Activated T-cell treated with anti-CD3 and anti-CD28 coated beads, Interleukin-2, amount 50 U/mL, for 4 hours (primary cell): ENCODE measurements around the gene COL6A3. TPM values are rescaled to one million over a fixed set of nuclear protein-coding genes. Genes with fewer than 3 reads are reported as not detected.

Experiments
- ATAC-seq, 2 donors: fragments of 200-7000 bp; cut with Tn5 transposase; one replicate each; pipeline ENCODE4 v1.10.0; 2021
- DNase-seq: peaks from one replicate; pipeline ENCODE4 v3.0.0-alpha.2; 2020
- H3K27me3 Mint-ChIP-seq: one replicate; pipeline ENCODE4 v1.8.0; 2021; ENCODE audit warnings: low read depth, mixed read lengths
- H3K36me3 Mint-ChIP-seq: one replicate; pipeline ENCODE4 v1.8.0; 2022; ENCODE audit warnings: mixed read lengths; ENCODE audit not compliant: insufficient read depth
- H3K4me1 Mint-ChIP-seq: one replicate; pipeline ENCODE4 v1.8.0; 2021; ENCODE audit warnings: low read depth, mixed read lengths
- H3K4me3 Mint-ChIP-seq: one replicate; pipeline ENCODE4 v1.8.0; 2021; ENCODE audit warnings: mild to moderate bottlenecking, moderate library complexity, mixed read lengths
- H3K9me3 Mint-ChIP-seq: one replicate; pipeline ENCODE4 v1.8.0; 2021; ENCODE audit warnings: mixed read lengths
- total RNA-seq, 3 donors: library from RNA; stranded (reverse); gene quantifications; one replicate each; pipeline ENCODE4 v1.2.1, GENCODE V29; 2021

COL6A3 gene
- total RNA-seq, 3 donors from 2014 or later = 19.2 to 33.2 (median 19.4) TPM

GRCh38 chr2:237323656-237324055 is 90.3 kb downstream of the COL6A3 start:
- Mint-ChIP-seq H3K4me1 (no peaks in the 10 kb centered on the region), H3K4me3 (no peak overlapping the region), H3K27me3 (no peaks in the 10 kb centered on the region), H3K9me3 (no peaks in the 10 kb centered on the region), H3K36me3 (peaks cover 1% of the 10 kb centered on the region)
- DNase-seq = no peak
- no peak for ATAC-seq

- H3K27me3 Mint-ChIP-seq = no peaks in the 10 kb centered on the region
- peaks cover 1% of the 10 kb centered on the region for H3K36me3 Mint-ChIP-seq
- no peak overlapping the region for H3K4me3 Mint-ChIP-seq
- H3K4me1 Mint-ChIP-seq = no peaks in the 10 kb centered on the region
- ATAC-seq (peak in 1 of 2 donors; percentile 51), DNase-seq (no peak)
- H3K9me3 Mint-ChIP-seq = no peaks in the 10 kb centered on the region
Observed at GRCh38 chr2:237322564-237322963, 91.4 kb downstream of the COL6A3 start.

DNA sequence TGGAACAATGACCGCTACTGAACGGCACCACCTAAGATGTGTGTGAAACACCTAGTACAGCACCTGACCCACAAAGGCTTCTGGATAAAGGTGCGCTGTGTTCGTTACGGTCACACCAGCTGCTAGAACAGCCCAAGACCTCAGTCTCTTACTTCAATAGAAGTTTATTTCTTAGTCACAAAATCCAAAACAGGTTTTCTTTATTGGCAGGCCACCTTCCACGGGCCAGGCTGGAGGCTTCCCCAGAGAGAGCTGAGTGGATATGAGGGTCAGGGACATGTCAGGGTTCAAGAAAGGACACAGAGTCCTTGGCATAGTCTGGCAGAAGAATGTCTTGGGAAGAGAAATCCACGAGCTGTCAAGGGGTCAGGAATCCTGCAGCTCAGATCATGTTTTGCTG is 92.2 kb downstream of the COL6A3 start:
- no peak for ATAC-seq
- Mint-ChIP-seq H3K4me1 (no peaks in the 10 kb centered on the region), H3K9me3 (no peaks in the 10 kb centered on the region), H3K27me3 (peaks cover 4% of the 10 kb centered on the region), H3K36me3 (peaks cover 1% of the 10 kb centered on the region), H3K4me3 (no peak overlapping the region)
- no peak for DNase-seq

GRCh38 chr2:237320801-237321560 is 93.0 kb downstream of the COL6A3 start:
- Mint-ChIP-seq H3K4me3 (no peak overlapping the region), H3K27me3 (peaks cover 4% of the 10 kb centered on the region), H3K36me3 (peaks cover 1% of the 10 kb centered on the region), H3K4me1 (no peaks in the 10 kb centered on the region), H3K9me3 (no peaks in the 10 kb centered on the region)
- ATAC-seq = no peak
- DNase-seq = no peak

DNA sequence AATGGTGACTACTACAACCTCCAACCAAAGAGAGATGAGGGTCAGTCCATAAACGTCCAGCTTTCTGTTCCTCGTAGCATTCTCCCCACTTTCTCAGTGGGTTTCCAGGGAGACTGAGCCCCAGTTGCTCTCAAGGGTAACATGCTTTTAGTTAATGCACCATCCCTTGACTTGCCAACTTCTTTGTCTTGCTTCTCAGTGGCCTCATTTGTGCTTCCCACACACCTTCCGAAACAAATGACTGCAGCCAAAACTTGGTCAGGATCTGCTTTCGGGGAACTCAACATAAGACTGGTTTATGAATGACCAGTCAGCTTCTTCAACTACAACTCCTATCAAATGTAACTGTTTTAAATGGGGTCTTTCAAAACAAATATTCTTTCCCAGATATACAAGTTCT is 94.1 kb downstream of the COL6A3 start:
- no peak for ATAC-seq
- H3K27me3 Mint-ChIP-seq = peaks cover 4% of the 10 kb centered on the region
- no peaks in the 10 kb centered on the region for H3K36me3 Mint-ChIP-seq
- DNase-seq = no peak
- H3K9me3 Mint-ChIP-seq = no peaks in the 10 kb centered on the region
- no peaks in the 10 kb centered on the region for H3K4me1 Mint-ChIP-seq
- no peak overlapping the region for H3K4me3 Mint-ChIP-seq

GRCh38 chr2:237319086-237319820 is 94.7 kb downstream of the COL6A3 start:
- Mint-ChIP-seq H3K4me1 (no peaks in the 10 kb centered on the region), H3K27me3 (peaks cover 4% of the 10 kb centered on the region), H3K4me3 (no peak overlapping the region), H3K9me3 (no peaks in the 10 kb centered on the region), H3K36me3 (no peaks in the 10 kb centered on the region)
- ATAC-seq = no peak
- no peak for DNase-seq

DNA sequence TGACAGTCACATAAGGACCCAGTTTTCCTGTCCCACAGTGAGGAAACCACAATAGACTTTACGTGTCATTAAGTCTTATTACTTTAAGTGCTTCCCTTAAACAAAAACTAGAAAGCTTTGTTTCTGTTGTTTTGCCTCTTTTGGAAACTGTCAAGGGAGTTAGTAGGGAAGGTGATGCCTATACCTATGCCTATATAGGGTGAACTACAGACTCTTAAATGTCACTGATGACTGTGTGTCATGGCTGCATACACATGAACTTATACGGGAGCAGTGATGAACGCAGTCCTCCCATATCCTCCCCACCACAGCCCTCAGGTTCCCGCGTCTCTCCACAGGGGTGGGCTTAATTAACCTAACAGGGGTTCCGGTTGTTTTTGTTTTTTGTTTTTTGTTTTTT is 97.6 kb downstream of the COL6A3 start:
- Mint-ChIP-seq H3K27me3 (peaks cover 4% of the 10 kb centered on the region), H3K4me1 (no peaks in the 10 kb centered on the region), H3K9me3 (no peaks in the 10 kb centered on the region), H3K4me3 (no peak overlapping the region), H3K36me3 (no peaks in the 10 kb centered on the region)
- no peak for DNase-seq
- no peak for ATAC-seq

DNA sequence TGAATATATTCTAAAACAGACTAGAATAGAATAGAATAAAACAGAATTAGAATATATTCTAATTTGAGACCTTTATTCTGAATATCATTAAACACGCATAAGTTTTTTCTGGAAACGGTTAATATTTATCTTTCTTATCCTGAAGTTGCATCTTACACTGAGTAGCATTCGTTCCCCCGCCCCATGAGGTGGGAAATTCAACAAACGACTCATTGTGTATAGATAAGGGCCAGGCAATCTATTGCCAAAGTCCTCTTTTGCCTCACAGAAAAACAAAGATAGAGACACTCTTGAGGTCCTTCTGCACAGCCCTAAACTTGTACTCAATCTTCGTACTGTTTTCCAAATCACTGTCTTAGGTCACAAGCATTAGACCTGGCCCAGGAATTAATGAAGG is 98.1 kb downstream of the COL6A3 start:
- ATAC-seq = no peak
- Mint-ChIP-seq H3K4me1 (no peaks in the 10 kb centered on the region), H3K27me3 (peaks cover 4% of the 10 kb centered on the region), H3K9me3 (no peaks in the 10 kb centered on the region), H3K4me3 (no peak overlapping the region), H3K36me3 (no peaks in the 10 kb centered on the region)
- DNase-seq = no peak

DNA sequence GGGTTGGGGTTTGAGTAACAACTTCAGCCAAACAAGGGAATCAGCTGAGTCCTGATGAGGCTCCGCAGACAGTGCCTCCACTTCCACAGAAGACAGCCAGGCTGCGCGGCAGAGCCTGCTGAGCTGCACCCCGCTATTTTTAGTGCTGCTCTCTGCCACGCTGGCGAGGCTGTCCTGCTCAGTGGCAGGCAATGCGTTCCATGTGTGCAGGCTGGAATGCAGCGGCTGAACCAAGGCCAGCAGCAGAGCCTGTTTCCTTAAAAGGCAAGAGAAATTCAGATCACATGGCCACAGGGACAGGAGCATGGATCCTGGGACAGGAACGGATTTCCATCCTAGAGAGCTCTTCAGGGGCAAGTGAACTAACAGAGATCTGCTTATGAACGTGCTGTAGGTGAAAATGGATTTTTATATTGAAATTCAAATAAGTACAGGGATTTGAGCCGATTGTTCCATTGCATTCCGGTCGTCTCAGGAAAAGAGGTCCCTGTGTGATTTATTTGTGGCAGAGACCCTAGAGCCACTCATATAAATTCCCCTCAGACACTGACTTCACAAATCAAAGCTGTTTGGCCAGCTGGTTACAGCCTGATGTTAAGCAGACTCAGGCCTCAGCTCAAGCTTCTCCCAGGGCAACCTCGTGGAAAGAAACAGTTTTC is 98.7 kb downstream of the COL6A3 start:
- peaks cover 4% of the 10 kb centered on the region for H3K27me3 Mint-ChIP-seq
- H3K4me1 Mint-ChIP-seq = no peaks in the 10 kb centered on the region
- H3K36me3 Mint-ChIP-seq = no peaks in the 10 kb centered on the region
- H3K4me3 Mint-ChIP-seq = no peak overlapping the region
- DNase-seq (no peak), ATAC-seq (no peak)
- H3K9me3 Mint-ChIP-seq = no peaks in the 10 kb centered on the region

- H3K4me3 Mint-ChIP-seq = no peak overlapping the region
- peaks cover 4% of the 10 kb centered on the region for H3K27me3 Mint-ChIP-seq
- no peaks in the 10 kb centered on the region for H3K4me1 Mint-ChIP-seq
- no peak for DNase-seq
- ATAC-seq = no peak
- no peaks in the 10 kb centered on the region for H3K36me3 Mint-ChIP-seq
- H3K9me3 Mint-ChIP-seq = no peaks in the 10 kb centered on the region
Observed at GRCh38 chr2:237314681-237315080, 99.3 kb downstream of the COL6A3 start.

DNA sequence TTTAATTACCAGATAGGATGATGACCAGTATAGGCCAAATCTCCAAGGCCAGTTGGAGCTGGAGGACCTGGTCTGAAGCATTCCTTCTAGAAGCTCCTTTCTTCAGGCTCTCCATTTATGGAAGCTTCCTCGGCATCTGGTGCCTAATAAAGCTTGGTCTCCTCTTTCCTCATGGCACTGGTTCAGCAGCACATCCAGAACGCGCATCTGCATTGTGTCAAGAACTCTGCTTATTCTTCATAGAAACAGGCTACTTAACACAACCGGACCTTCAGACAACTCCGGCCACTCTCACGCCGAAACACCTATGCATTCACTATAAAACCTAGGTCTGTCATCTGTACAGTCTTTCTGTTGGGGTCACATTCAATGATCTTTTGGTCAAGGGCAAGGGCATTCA is 99.8 kb downstream of the COL6A3 start:
- ATAC-seq (no peak), DNase-seq (no peak)
- Mint-ChIP-seq H3K27me3 (peaks cover 4% of the 10 kb centered on the region), H3K4me1 (no peaks in the 10 kb centered on the region), H3K36me3 (no peaks in the 10 kb centered on the region), H3K9me3 (no peaks in the 10 kb centered on the region), H3K4me3 (no peak overlapping the region)

GRCh38 chr2:237312021-237312755 is 101.8 kb downstream of the COL6A3 start:
- Mint-ChIP-seq H3K4me3 (no peak overlapping the region), H3K4me1 (no peaks in the 10 kb centered on the region), H3K27me3 (peaks cover 10% of the 10 kb centered on the region), H3K9me3 (no peaks in the 10 kb centered on the region), H3K36me3 (no peaks in the 10 kb centered on the region)
- ATAC-seq (no peak), DNase-seq (no peak)

DNA sequence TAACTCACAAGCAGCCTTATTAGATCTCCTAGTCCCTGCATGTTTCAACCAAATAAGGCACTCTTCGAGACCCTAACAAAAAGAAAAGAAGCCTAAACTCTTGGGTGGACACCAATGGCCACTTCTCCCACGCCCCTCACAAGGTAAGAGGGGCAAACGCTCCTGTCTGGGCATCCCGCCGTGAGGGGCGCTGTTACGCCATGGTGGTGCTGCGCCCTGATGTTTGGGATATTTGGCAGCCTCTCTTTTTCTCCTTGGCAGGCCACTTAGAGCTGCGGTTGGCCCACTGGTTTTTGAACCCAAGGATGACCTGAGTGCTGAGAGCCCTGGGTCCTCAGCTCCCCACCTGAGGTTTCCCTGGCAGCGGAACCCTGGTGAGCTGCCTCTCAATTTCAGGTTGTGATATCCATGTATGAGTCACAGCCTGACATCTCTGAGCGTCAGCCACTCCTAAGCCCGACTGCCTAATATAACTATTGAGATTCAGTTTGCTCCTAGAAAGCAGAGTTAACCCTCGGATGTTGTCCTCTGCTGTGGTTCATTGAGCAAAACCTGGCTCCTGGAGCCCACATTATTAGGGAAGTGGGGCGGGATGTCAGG is 103.3 kb downstream of the COL6A3 start:
- H3K27me3 Mint-ChIP-seq = peaks cover 11% of the 10 kb centered on the region
- H3K4me1 Mint-ChIP-seq = no peaks in the 10 kb centered on the region
- no peak overlapping the region for H3K4me3 Mint-ChIP-seq
- no peak for DNase-seq
- H3K36me3 Mint-ChIP-seq = no peaks in the 10 kb centered on the region
- no peaks in the 10 kb centered on the region for H3K9me3 Mint-ChIP-seq
- no peak for ATAC-seq

DNA sequence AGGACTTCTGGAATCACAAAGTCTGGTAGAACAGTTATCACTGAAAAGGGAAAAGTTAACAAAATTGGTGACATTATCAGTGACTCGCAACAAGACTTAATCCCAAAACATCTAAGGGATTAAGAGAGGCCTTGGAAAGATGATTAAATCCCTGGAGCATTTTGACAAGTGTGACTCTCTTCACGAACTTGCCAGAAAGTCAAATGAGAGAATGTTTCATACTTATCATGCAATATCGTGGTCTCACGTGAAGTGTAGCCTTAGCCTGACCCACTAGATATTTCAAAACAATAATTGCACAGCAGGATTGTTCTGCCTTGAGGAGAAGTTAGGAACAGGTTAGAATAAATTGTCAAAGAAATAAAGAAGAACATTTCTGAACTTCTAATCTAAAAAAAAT is 104.5 kb downstream of the COL6A3 start:
- no peak for ATAC-seq
- peaks cover 11% of the 10 kb centered on the region for H3K27me3 Mint-ChIP-seq

More for the DNA sequence above, 104.5 kb downstream of the COL6A3 start:
- Mint-ChIP-seq H3K36me3 (peaks cover under 1% of the 10 kb centered on the region), H3K9me3 (peaks cover 2% of the 10 kb centered on the region), H3K4me3 (no peak overlapping the region), H3K4me1 (no peaks in the 10 kb centered on the region)
- no peak for DNase-seq
